ENCODE data around the gene IRF2.

IRF2 gene

DNA sequence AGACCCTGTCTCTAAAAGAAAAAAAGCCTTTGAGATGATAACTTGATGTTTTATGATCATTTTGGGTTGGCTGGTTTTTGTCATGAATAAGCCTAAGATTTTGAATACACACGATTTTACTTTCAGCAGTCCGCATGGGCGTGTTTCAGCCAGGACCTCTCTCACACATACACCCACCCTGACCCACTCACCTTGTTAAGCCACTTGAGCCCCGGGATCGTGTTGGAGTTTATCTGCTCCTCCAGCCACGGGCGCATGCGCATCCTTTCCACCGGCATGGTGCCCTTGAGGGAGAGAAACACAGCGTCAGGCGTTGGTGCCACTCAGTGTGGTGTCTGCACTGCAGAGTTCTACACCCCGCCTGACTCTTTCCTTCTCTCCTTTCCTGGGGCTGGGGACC, 45.6 kb downstream of the IRF2 start:
- DNase-seq: no peak

DNA sequence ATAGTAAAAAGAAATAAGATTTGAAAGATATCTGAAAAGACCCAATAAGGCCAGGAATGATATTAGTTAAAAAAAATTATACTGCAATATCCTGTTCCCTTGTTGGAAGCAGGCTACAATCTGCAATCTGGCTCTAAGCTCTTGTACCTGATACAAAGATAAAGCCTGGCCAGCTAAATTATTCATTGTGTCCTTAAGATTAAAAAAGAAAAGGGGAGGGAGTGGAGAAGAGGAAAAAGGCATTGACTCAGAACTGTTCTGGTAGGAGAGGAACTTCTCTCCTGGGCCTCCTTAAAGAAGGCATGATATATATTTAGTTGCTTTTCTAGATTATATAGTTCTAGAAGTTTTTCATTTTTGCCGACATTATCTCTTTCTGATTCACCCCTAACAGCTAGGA, 46.7 kb downstream of the IRF2 start:
- peak; percentile 31 for DNase-seq

DNA sequence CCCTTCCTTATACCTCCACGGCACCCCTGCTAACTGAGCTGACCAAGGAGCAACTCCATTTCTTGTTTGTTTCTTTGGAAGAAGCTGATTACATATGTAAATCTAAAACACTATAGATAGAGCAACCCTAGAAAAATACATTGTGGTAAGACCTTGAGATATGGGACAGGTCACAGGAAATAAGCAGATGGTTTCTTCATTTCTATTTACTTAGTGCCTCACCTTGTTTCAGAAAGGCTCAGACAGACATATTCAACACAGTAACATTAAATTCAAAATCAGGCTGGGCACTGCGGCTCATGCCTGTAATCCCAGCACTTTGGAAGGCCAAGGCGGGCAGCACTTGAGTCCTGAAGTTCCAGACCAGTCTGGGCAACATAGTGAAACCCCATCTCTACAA, 47.3 kb downstream of the IRF2 start:
- DNase-seq: no peak

GRCh38 chr4:184424993-184425758, 49.2 kb downstream of the IRF2 start:
- DNase-seq: no peak

DNA sequence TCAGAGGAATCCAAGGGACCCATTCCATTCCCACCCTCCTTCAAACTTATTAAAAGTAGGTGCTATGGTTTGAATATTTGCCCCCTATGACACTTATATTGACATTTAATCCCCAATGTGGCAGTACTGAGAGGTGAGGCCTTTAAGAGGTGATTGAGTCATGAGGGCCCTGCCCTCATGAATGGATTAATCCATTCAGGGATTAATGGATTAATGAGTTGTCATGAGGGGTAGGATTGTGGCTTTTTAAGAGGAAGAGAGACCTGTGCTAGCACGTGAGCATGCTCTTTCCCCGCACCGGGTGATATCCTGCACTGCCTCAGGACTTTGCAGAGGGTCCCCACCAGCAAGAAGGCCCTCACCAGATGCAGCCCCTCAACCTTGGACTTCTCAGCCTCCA, 50.1 kb downstream of the IRF2 start:
- DNase-seq: no peak

GRCh38 chr4:184423003-184423686, 51.2 kb downstream of the IRF2 start:
- no peak for DNase-seq

DNA sequence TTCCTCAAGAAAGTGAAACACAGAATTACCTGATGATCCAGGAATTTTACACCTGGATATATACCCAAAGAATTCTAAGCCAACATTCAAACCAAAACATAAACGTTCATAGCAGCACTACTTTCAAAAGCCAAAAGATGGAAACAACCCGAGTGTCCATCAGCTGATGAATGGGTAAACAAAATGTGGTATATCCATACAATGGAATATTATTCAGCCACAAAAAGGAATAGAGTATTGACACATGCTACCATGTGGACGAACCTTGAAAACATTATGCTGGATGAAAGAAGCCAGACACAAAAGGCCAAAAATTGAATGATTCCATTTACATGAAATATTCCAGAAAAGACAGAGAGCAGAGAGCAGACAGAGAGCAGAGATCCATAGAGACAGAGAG, 52.0 kb downstream of the IRF2 start:
- DNase-seq: no peak

DNA sequence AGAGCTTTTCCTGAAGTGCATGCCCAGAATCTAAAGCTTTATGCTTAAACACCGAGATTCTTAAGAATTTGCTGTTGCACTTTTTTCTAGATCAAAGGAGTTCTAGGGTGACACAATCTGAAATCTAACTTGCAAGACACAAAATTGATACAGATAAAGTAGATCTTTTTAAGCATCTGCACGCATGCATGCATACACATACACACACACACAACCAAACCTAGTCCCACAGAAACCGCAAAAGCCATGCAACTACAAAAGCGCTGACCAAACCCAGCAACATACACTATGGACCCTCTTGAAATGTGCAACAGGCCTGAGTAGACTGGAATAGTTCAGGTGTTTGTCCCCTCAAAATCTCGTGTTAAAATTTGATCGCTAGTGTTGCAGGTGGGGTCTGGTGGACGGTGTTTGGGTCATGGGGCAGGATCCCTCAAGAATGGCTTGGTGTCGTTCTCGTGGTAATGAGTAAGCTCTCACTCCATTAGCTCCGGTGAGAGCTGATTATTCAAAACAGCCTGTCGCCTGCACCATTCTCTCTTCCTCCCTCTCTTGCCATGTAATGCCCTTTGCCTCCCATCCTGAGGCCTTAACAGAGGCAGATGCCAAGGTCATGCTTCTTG, 52.7 kb downstream of the IRF2 start:
- DNase-seq: no peak

GRCh38 chr4:184420881-184421416, 53.4 kb downstream of the IRF2 start:
- DNase-seq: no peak

GRCh38 chr4:184420402-184420801, 53.9 kb downstream of the IRF2 start:
- DNase-seq: no peak

- no peak for DNase-seq
These were observed 54.4 kb downstream of the IRF2 start for GRCh38 chr4:184419976-184420375.

- DNase-seq: peak; percentile 66
These were observed 56.4 kb downstream of the IRF2 start for GRCh38 chr4:184417802-184418511.

DNA sequence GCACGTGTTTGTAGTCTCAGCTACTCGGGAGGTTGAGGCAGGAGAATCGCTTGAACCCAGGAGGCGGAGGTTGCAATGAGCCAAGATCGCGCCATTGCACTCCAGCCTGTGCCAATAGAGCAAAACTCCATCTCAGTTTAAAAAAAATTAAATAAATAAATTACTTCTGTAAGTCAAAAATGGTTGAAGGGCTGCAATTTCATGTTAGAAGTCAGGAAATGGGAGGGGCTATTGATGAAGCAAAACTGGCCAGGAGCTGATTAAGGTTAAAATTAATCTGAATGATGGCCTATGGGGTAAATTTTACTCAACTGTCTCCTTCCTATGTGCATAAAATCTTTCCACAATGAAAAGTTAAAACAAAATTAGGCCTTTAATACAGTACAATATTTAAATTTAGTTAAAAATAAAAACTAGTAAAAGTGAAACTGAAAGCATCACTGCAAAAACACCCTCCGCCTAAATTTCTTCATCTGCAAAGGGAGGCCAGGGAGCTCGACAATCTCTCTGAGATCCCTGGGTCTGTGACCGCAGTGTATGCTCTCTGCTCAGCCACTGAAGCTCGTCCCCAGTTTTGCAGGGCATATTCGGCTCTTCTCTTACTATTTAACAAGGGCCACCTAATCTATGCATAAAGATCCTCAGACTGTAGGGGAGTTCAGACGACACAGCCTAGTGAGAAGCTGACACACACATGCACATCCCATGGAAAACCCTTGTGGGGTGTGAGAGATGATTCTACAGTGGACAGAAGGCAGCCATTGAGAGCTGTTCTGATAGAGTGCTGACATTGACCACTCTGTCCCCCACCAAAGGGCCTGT, 57.2 kb downstream of the IRF2 start:
- peak; percentile 93 for DNase-seq

DNA sequence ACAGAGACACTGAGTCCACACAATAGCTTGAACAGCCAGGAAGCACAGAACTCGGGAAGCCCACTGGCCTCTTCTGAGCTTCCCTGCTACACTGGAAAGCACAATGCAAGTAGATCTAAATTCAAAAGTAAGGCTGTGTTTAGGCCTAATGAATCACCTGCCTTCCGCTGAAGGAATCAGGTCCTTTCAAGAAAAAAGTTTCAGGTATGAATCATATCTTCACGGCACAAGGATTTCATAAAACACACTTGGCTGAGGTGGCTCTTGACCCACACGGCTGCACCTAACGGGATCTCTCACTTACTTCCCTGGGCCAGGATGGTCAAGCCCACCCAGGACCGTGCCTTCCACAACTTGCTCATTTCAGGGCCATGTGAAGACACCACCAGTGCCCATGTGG, 59.3 kb downstream of the IRF2 start:
- DNase-seq: no peak

- peak; percentile 79 for DNase-seq
These were observed 60.9 kb downstream of the IRF2 start for GRCh38 chr4:184413261-184414046.

GRCh38 chr4:184410748-184411147, 63.6 kb downstream of the IRF2 start:
- DNase-seq: no peak

GRCh38 chr4:184409911-184410692, 64.2 kb downstream of the IRF2 start:
- no peak for DNase-seq

GRCh38 chr4:184409502-184409901, 64.8 kb downstream of the IRF2 start:
- DNase-seq: no peak

- no peak for DNase-seq
These were observed 65.7 kb downstream of the IRF2 start for GRCh38 chr4:184408684-184409081.

GRCh38 chr4:184408021-184408683, 66.2 kb downstream of the IRF2 start:
- no peak for DNase-seq

Data from OCI-M1 (cell line).